HCT116 (cell line): Measurements from ENCODE around the gene MBL2. TPM values are rescaled to one million over a fixed set of nuclear protein-coding genes. Genes with fewer than 3 reads are reported as not detected.

Experiments
- ATAC-seq: fragments of 200-7000 bp; cut with Tn5 transposase; 2 replicates; pipeline ENCODE4 v1.9.1; 2020; ENCODE audit warnings: mild to moderate bottlenecking, moderate library complexity
- BruUV-seq: library from RNA; stranded (reverse); fragments of 400-500 nt; replicated peaks from 2 replicates; lab custom pipeline; 2021; lab: Mats Ljungman, UMichigan
- CTCF ChIA-PET: fragments of 300-600 bp; sonication (Branson Sonifier 250); formaldehyde crosslinking; loops from one replicate; lab custom pipeline; 2021; ENCODE audit warnings: antibody characterized with exemption; lab: Charles Lee
- POLR2A ChIA-PET: fragments of 300-600, 350-600 bp; sonication (Branson Sonifier 250); formaldehyde crosslinking; loops from one replicate; lab custom pipeline; 2021; ENCODE audit warnings: antibody characterized with exemption; lab: Charles Lee
- RAD21 ChIA-PET, 2 experiments: fragments of 300-600 bp; sonication (Branson Sonifier 250); formaldehyde crosslinking; loops; one replicate each; lab custom pipeline; 2023; ENCODE audit warnings: low total read pairs in 2 of 2; ENCODE audit not compliant: uncharacterized antibody in 2 of 2, unreplicated experiment in 2 of 2, low non-redundant PET in 1 of 2; lab: Charles Lee
- DNase-seq: peaks from one replicate; pipeline ENCODE4 v3.0.0-alpha.2; 2010; ENCODE audit warnings: low read depth, low spot score
- H2AFZ ChIP-seq: fragments of 200-600 bp; shearing (Covaris generic), sonication (generic); 2 replicates; pipeline ENCODE4 v1.6.1; 2017; ENCODE audit warnings: low read depth, mixed run types, mixed read lengths, antibody characterized with exemption, low read length; ENCODE audit not compliant: poor library complexity, severe bottlenecking
- H3K27ac ChIP-seq: 2 replicates; pipeline ENCODE4 v1.5.1; 2012; ENCODE audit warnings: low read depth, low read length
- H3K27me3 ChIP-seq: fragments of 200-600 bp; sonication (generic); 2 replicates; pipeline ENCODE4 v1.6.1; 2016; ENCODE audit warnings: mixed run types, low read length, mixed read lengths; ENCODE audit not compliant: insufficient read depth
- H3K36me3 ChIP-seq, 2 experiments: fragments of 200-500 bp in 1 of 2; fragments of 200-600 bp in 1 of 2; sonication (Bioruptor generic) in 1 of 2; sonication (generic) in 1 of 2; 2 replicates each; pipeline versions ENCODE4 v1.5.1 to v1.6.1; 2014 to 2016; ENCODE audit warnings: low read length in 2 of 2, inconsistent platforms in 1 of 2, mixed read lengths in 1 of 2, mixed run types in 1 of 2; ENCODE audit not compliant: insufficient read depth in 2 of 2, control insufficient read depth in 1 of 2
- H3K4me1 ChIP-seq, 2 experiments: fragments of 200-600 bp in 1 of 2; sonication (generic) in 1 of 2; 2 replicates each; pipeline versions ENCODE4 v1.5.1 to v1.6.1; 2012 to 2017; ENCODE audit warnings: low read length in 2 of 2, inconsistent platforms in 1 of 2, mild to moderate bottlenecking in 1 of 2, mixed read lengths in 1 of 2, mixed run types in 1 of 2, moderate library complexity in 1 of 2; ENCODE audit not compliant: insufficient read depth in 2 of 2, control insufficient read depth in 1 of 2
- H3K4me2 ChIP-seq: fragments of 200-600 bp; sonication (generic); 2 replicates; pipeline ENCODE4 v1.6.1; 2017; ENCODE audit warnings: mixed run types, low read length, mixed read lengths
- H3K4me3 ChIP-seq, 2 experiments: fragments of 200-600 bp in 1 of 2; sonication (generic) in 1 of 2; replicated peaks in 1 of 2; 2 replicates each; pipeline ENCODE4 v1.5.1; 2011 to 2016; ENCODE audit warnings: low read length in 2 of 2, control low read depth in 1 of 2, low read depth in 1 of 2, mild to moderate bottlenecking in 1 of 2, mixed read lengths in 1 of 2, mixed run types in 1 of 2
- H3K79me2 ChIP-seq: fragments of 200-600 bp; sonication (generic); 2 replicates; pipeline ENCODE4 v1.6.1; 2017; ENCODE audit warnings: mild to moderate bottlenecking, mixed run types, low read length, moderate library complexity, mixed read lengths; ENCODE audit not compliant: insufficient read depth
- H3K9ac ChIP-seq: fragments of 200-600 bp; sonication (generic); 2 replicates; pipeline ENCODE4 v1.6.1; 2016; ENCODE audit warnings: low read length, mixed read lengths
- H3K9me2 ChIP-seq: fragments of 200-600 bp; sonication (generic), shearing (Covaris generic); 2 replicates; pipeline ENCODE4 v1.6.1; 2017; ENCODE audit warnings: mixed run types, mild to moderate bottlenecking, moderate library complexity; ENCODE audit not compliant: insufficient read depth
- H3K9me3 ChIP-seq, 2 experiments: fragments of 200-500 bp in 1 of 2; fragments of 200-600 bp in 1 of 2; sonication (Bioruptor generic) in 1 of 2; sonication (generic) in 1 of 2; 2 replicates each; pipeline ENCODE4 v1.6.1; 2014 to 2017; ENCODE audit warnings: low read length in 2 of 2, mixed read lengths in 2 of 2, inconsistent platforms in 1 of 2, low read depth in 1 of 2, mild to moderate bottlenecking in 1 of 2, mixed run types in 1 of 2, moderate library complexity in 1 of 2; ENCODE audit not compliant: control insufficient read depth in 1 of 2, insufficient read depth in 1 of 2
- H4K20me1 ChIP-seq: fragments of 200-600 bp; sonication (generic), shearing (Covaris generic); 2 replicates; pipeline ENCODE4 v1.6.1; 2017; ENCODE audit warnings: mixed run types, mild to moderate bottlenecking, moderate library complexity; ENCODE audit not compliant: insufficient read depth
- ATF3 ChIP-seq: IDR thresholded peaks from 2 replicates; pipeline ENCODE4 v1.6.1; 2012
- CBX3 ChIP-seq: IDR thresholded peaks from 2 replicates; pipeline ENCODE4 v1.6.1; 2012; ENCODE audit warnings: low read depth
- CEBPB ChIP-seq: IDR thresholded peaks from 2 replicates; pipeline ENCODE4 v1.6.1; 2012; ENCODE audit warnings: low read depth
- CTCF ChIP-seq, 3 experiments: fragments of 200-600 bp in 1 of 3; sonication (generic) in 1 of 3; IDR thresholded peaks in 2 of 3; conservative IDR thresholded peaks in 1 of 3; 2 replicates each; pipeline ENCODE4 v1.5.1; 2012 to 2017; ENCODE audit warnings: low read depth in 2 of 3, low read length in 2 of 3, antibody characterized with exemption in 1 of 3, borderline replicate concordance in 1 of 3, control low read depth in 1 of 3, mild to moderate bottlenecking in 1 of 3, mixed read lengths in 1 of 3, mixed run types in 1 of 3, moderate library complexity in 1 of 3; ENCODE audit not compliant: insufficient read depth in 1 of 3
- ELF1 ChIP-seq: IDR thresholded peaks from 2 replicates; pipeline ENCODE4 v1.6.1; 2012; ENCODE audit warnings: low read depth, borderline replicate concordance
- EZH2 ChIP-seq: fragments of 200-600 bp; sonication (generic); IDR thresholded peaks from 2 replicates; pipeline ENCODE4 v1.6.1; 2017; ENCODE audit warnings: antibody characterized with exemption, mixed run types
- EZH2phosphoT487 ChIP-seq: fragments of 200-600 bp; IDR thresholded peaks from 2 replicates; pipeline ENCODE4 v1.6.1; 2018; ENCODE audit warnings: antibody characterized with exemption, borderline replicate concordance
- FOSL1 ChIP-seq: IDR thresholded peaks from 2 replicates; pipeline ENCODE4 v1.6.1; 2012; ENCODE audit warnings: low read depth
- JUND ChIP-seq: IDR thresholded peaks from 2 replicates; pipeline ENCODE4 v1.6.1; 2012
- MAX ChIP-seq: IDR thresholded peaks from 2 replicates; pipeline ENCODE4 v1.6.1; 2012
- POLR2A ChIP-seq: IDR thresholded peaks from 2 replicates; pipeline ENCODE4 v1.7.0; 2011; ENCODE audit warnings: borderline replicate concordance; ENCODE audit not compliant: insufficient read depth, insufficient read length; ENCODE audit errors: extremely low read depth
- RAD21 ChIP-seq: IDR thresholded peaks from 2 replicates; pipeline ENCODE4 v1.6.1; 2012; ENCODE audit warnings: low read depth, mild to moderate bottlenecking
- SIN3A ChIP-seq: IDR thresholded peaks from 2 replicates; pipeline ENCODE4 v1.6.1; 2012; ENCODE audit warnings: low read depth
- SP1 ChIP-seq: IDR thresholded peaks from 2 replicates; pipeline ENCODE4 v1.6.1; 2012; ENCODE audit warnings: low read depth
- SRF ChIP-seq: IDR thresholded peaks from 2 replicates; pipeline ENCODE4 v1.6.1; 2012; ENCODE audit warnings: low read depth
- ZBTB33 ChIP-seq: IDR thresholded peaks from 2 replicates; pipeline ENCODE4 v1.6.1; 2011; ENCODE audit warnings: mild to moderate bottlenecking, low read length, moderate library complexity; ENCODE audit not compliant: insufficient replicate concordance; ENCODE audit errors: extremely low read depth
- ZFX ChIP-seq: fragments of 450-650 bp; IDR thresholded peaks from 2 replicates; pipeline ENCODE4 v1.6.1; 2017
- ZNF274 ChIP-seq: fragments of 200-500 bp; sonication (Bioruptor generic); IDR thresholded peaks from 2 replicates; pipeline ENCODE4 v1.6.1; 2014; ENCODE audit warnings: mild to moderate bottlenecking, low read depth, low read length, inconsistent platforms
- intact Hi-C: fragments of 100-400 bp; cut with micrococcal nuclease; formaldehyde crosslinking; loops from 2 replicates; pipeline ENCODE4 v1.10.0; 2022
- total RNA-seq: library from RNA; stranded (reverse); gene quantifications from one replicate; pipeline ENCODE4 v1.2.1, GENCODE V29; 2021; ENCODE audit not compliant: unreplicated experiment

The MBL2 gene
- total RNA-seq, 1 experiment from 2014 or later, result not detected

- TF ChIP-seq ZBTB33, result no peak
- no peak for TF ChIP-seq SP1
- no peak for TF ChIP-seq EZH2phosphoT487
- TF ChIP-seq FOSL1, result no peak
These were observed 31.5 kb downstream of the MBL2 start (continued) for GRCh38 chr10:52740913-52741675.

GRCh38 chr10:52740155-52740549 is 32.4 kb downstream of the MBL2 start:
- no peaks in the 10 kb centered on the region for H3K4me1 ChIP-seq
- no peaks in the 10 kb centered on the region for H3K79me2 ChIP-seq
- no peaks in the 10 kb centered on the region for H3K36me3 ChIP-seq
- RAD21 ChIA-PET, result no interaction called here
- no peaks in the 10 kb centered on the region for H3K27me3 ChIP-seq
- no TSS peak for BruUV-seq
- H3K27ac ChIP-seq, result no peak overlapping the region
- no peak for DNase-seq
- CTCF ChIA-PET, result interaction anchor here (1.4 to 3.6 kb wide), 3 partner anchors 38 to 78 kb away, joined by 3 to 15 read pairs (median 6); no protein-coding TSS in a partner anchor
- H3K9ac ChIP-seq, result no peak overlapping the region
- no peak overlapping the region for H3K4me3 ChIP-seq
- no peaks in the 10 kb centered on the region for H4K20me1 ChIP-seq
- H3K4me2 ChIP-seq, result no peak overlapping the region
- intact Hi-C loops, result no loop called here
- H3K9me2 ChIP-seq, result no peaks in the 10 kb centered on the region
- H3K9me3 ChIP-seq, result no peaks in the 10 kb centered on the region
- no peak overlapping the region for H2AFZ ChIP-seq
- POLR2A ChIA-PET, result no interaction called here
- no peak for ATAC-seq
- TF ChIP-seq JUND, result no peak
- no peak for TF ChIP-seq EZH2
- TF ChIP-seq CEBPB, result no peak
- TF ChIP-seq EZH2phosphoT487, result no peak
- TF ChIP-seq CBX3, result no peak
- no peak for TF ChIP-seq ZFX
- no peak for TF ChIP-seq ATF3
- no peak for TF ChIP-seq ELF1
- TF ChIP-seq CTCF (IDR thresholded peaks at IDR 0.05 in 2 of 3, conservative IDR thresholded peaks at IDR 0.05 in 1 of 3; ENCODE audit: borderline replicate concordance in 1 of 3, insufficient read depth in 1 of 3, low read depth in 2 of 3, low read length in 2 of 3), result no peak
- TF ChIP-seq ZNF274, result no peak
- TF ChIP-seq SP1, result no peak
- no peak for TF ChIP-seq SRF
- TF ChIP-seq POLR2A, result no peak
- no peak for TF ChIP-seq RAD21
- no peak for TF ChIP-seq ZBTB33
- TF ChIP-seq FOSL1, result no peak
- no peak for TF ChIP-seq SIN3A
- no peak for TF ChIP-seq MAX
